IMR-90 (cell line): ENCODE results near the gene DENND2C. TPM values are rescaled to one million over a fixed set of nuclear protein-coding genes. Genes with fewer than 3 reads are reported as not detected.

Source experiments
- ATAC-seq: fragments of 200-7000 bp; cut with Tn5 transposase; 2 replicates; pipeline ENCODE4 v1.9.1; 2020; ENCODE audit warnings: low read depth, mild to moderate bottlenecking, moderate library complexity
- BruUV-seq: library from RNA; stranded (reverse); fragments of 400-500 nt; replicated peaks from 2 replicates; lab custom pipeline; 2021; lab: Mats Ljungman, UMichigan
- CTCF ChIA-PET: fragments of 300-600 bp; formaldehyde crosslinking; extraction: SDS; loops from one replicate; lab custom pipeline; 2021; ENCODE audit warnings: antibody characterized with exemption; lab: Yijun Ruan, JAX
- POLR2A ChIA-PET: fragments of 300-600 bp; sonication (Branson Sonifier 250); formaldehyde crosslinking; loops from one replicate; lab custom pipeline; 2022; ENCODE audit warnings: antibody characterized with exemption; ENCODE audit not compliant: unreplicated experiment; lab: Charles Lee
- DNase-seq: peaks from one replicate; pipeline ENCODE4 v3.0.0; 2013
- H2AFZ ChIP-seq: replicated peaks from 2 replicates; pipeline ENCODE3; 2013; ENCODE audit warnings: low read length, mild to moderate bottlenecking; ENCODE audit not compliant: poor library complexity
- H2AK5ac ChIP-seq: 2 replicates; pipeline ENCODE4 v1.6.1; 2013; ENCODE audit warnings: low read depth, low read length, inconsistent platforms
- H2AK9ac ChIP-seq: replicated peaks from 2 replicates; pipeline ENCODE3; 2013; ENCODE audit warnings: mild to moderate bottlenecking, low read depth, low read length, moderate library complexity; ENCODE audit not compliant: poor library complexity
- H2BK120ac ChIP-seq: 2 replicates; pipeline ENCODE4 v1.6.1; 2013; ENCODE audit warnings: low read depth, low read length, inconsistent platforms
- H2BK15ac ChIP-seq: 3 replicates; pipeline ENCODE4 v1.6.1; 2013; ENCODE audit warnings: low read depth, low read length, inconsistent platforms
- H2BK20ac ChIP-seq: 2 replicates; pipeline ENCODE4 v1.6.1; 2013; ENCODE audit warnings: low read depth, mild to moderate bottlenecking, inconsistent platforms, low read length, moderate library complexity
- H2BK5ac ChIP-seq: 2 replicates; pipeline ENCODE4 v1.6.1; 2013; ENCODE audit warnings: mild to moderate bottlenecking, low read depth, low read length, inconsistent platforms; ENCODE audit not compliant: poor library complexity, severe bottlenecking
- H3K14ac ChIP-seq: replicated peaks from 2 replicates; pipeline ENCODE4 v1.6.1; 2013; ENCODE audit warnings: low read depth, low read length, inconsistent platforms
- H3K18ac ChIP-seq: 2 replicates; pipeline ENCODE4 v1.6.1; 2013; ENCODE audit warnings: low read depth, low read length, control low read depth
- H3K23ac ChIP-seq: 2 replicates; pipeline ENCODE4 v1.6.1; 2013; ENCODE audit warnings: low read depth, low read length, inconsistent platforms
- H3K27ac ChIP-seq: 2 replicates; pipeline ENCODE4 v1.5.1; 2013; ENCODE audit warnings: mild to moderate bottlenecking, control low read depth, low read length; ENCODE audit not compliant: insufficient read depth
- H3K27me3 ChIP-seq: 2 replicates; pipeline ENCODE4 v1.6.1; 2013; ENCODE audit warnings: low read length; ENCODE audit not compliant: control insufficient read depth, insufficient read depth
- H3K36me3 ChIP-seq: 2 replicates; pipeline ENCODE4 v1.6.1; 2013; ENCODE audit warnings: low read length, mixed read lengths; ENCODE audit not compliant: control insufficient read depth, insufficient read depth
- H3K4ac ChIP-seq: 2 replicates; pipeline ENCODE4 v1.6.1; 2013; ENCODE audit warnings: low read depth, low read length, inconsistent platforms
- H3K4me1 ChIP-seq: 2 replicates; pipeline ENCODE4 v1.6.1; 2013; ENCODE audit warnings: low read length, mixed read lengths; ENCODE audit not compliant: control insufficient read depth, insufficient read depth
- H3K4me2 ChIP-seq: 2 replicates; pipeline ENCODE4 v1.6.1; 2013; ENCODE audit warnings: low read depth, mild to moderate bottlenecking, control low read depth, low read length, moderate library complexity
- H3K4me3 ChIP-seq: 2 replicates; pipeline ENCODE4 v1.5.1; 2013; ENCODE audit warnings: low read depth, mild to moderate bottlenecking, control low read depth, low read length, moderate library complexity; ENCODE audit not compliant: insufficient read depth
- H3K56ac ChIP-seq: 2 replicates; pipeline ENCODE4 v1.6.1; 2013; ENCODE audit warnings: low read length, inconsistent platforms; ENCODE audit not compliant: insufficient read depth; ENCODE audit errors: extremely low read depth
- H3K79me1 ChIP-seq, 2 experiments: 2 replicates each; pipeline ENCODE4 v1.6.1; 2013; ENCODE audit warnings: low read length in 2 of 2, inconsistent platforms in 1 of 2, low read depth in 1 of 2
- H3K9ac ChIP-seq: 2 replicates; pipeline ENCODE4 v1.6.1; 2013; ENCODE audit warnings: low read depth, low read length, control low read depth
- H3K9me1 ChIP-seq: 2 replicates; pipeline ENCODE4 v1.6.1; 2013; ENCODE audit warnings: low read length, inconsistent platforms; ENCODE audit not compliant: insufficient read depth
- H3K9me3 ChIP-seq: 2 replicates; pipeline ENCODE4 v1.6.1; 2013; ENCODE audit warnings: low read length; ENCODE audit not compliant: control insufficient read depth, insufficient read depth
- H4K20me1 ChIP-seq: 2 replicates; pipeline ENCODE4 v1.6.1; 2013; ENCODE audit warnings: low read length, inconsistent platforms; ENCODE audit not compliant: insufficient read depth
- H4K5ac ChIP-seq: 2 replicates; pipeline ENCODE4 v1.6.1; 2013; ENCODE audit warnings: mild to moderate bottlenecking, low read depth, low read length, control low read depth
- H4K8ac ChIP-seq, 2 experiments: 2 replicates each; pipeline ENCODE4 v1.6.1; 2013; ENCODE audit warnings: low read depth in 2 of 2, low read length in 2 of 2, control low read depth in 1 of 2, inconsistent platforms in 1 of 2
- H4K91ac ChIP-seq: 2 replicates; pipeline ENCODE4 v1.6.1; 2013; ENCODE audit warnings: low read depth, low read length, inconsistent platforms; ENCODE audit not compliant: insufficient read depth
- CEBPB ChIP-seq: IDR thresholded peaks from 2 replicates; pipeline ENCODE4 v1.6.1; 2012; ENCODE audit warnings: low read depth, low read length, improper control_type of control experiment
- CHD1 ChIP-seq: IDR thresholded peaks from 2 replicates; pipeline ENCODE4 v1.6.1; 2012; ENCODE audit warnings: low read depth, low read length, improper control_type of control experiment
- CTCF ChIP-seq: conservative IDR thresholded peaks from 2 replicates; pipeline ENCODE4 v1.5.1; 2012; ENCODE audit warnings: mild to moderate bottlenecking, low read depth, low read length, improper control_type of control experiment
- MAFK ChIP-seq: IDR thresholded peaks from 2 replicates; pipeline ENCODE4 v1.6.1; 2012; ENCODE audit warnings: low read depth, low read length, improper control_type of control experiment
- MAZ ChIP-seq: IDR thresholded peaks from 2 replicates; pipeline ENCODE4 v1.6.1; 2012; ENCODE audit warnings: low read depth, mild to moderate bottlenecking, low read length, improper control_type of control experiment, moderate library complexity, borderline replicate concordance
- MXI1 ChIP-seq: IDR thresholded peaks from 2 replicates; pipeline ENCODE4 v1.6.1; 2012; ENCODE audit warnings: low read depth, mild to moderate bottlenecking, low read length, moderate library complexity, borderline replicate concordance
- NFE2L2 ChIP-seq: fragments of 150-350 bp; IDR thresholded peaks from 2 replicates; pipeline ENCODE4 v1.6.1; 2016; ENCODE audit warnings: low read depth, mild to moderate bottlenecking, low read length
- POLR2A ChIP-seq: IDR thresholded peaks from 2 replicates; pipeline ENCODE4 v1.6.1; 2012; ENCODE audit warnings: mild to moderate bottlenecking, low read depth, low read length
- RAD21 ChIP-seq: IDR thresholded peaks from 2 replicates; pipeline ENCODE4 v1.6.1; 2012; ENCODE audit warnings: low read length, improper control_type of control experiment
- RCOR1 ChIP-seq: IDR thresholded peaks from 2 replicates; pipeline ENCODE4 v1.6.1; 2012; ENCODE audit warnings: mild to moderate bottlenecking, low read length, improper control_type of control experiment; ENCODE audit not compliant: insufficient replicate concordance
- RFX5 ChIP-seq: IDR thresholded peaks from 2 replicates; pipeline ENCODE4 v1.8.0; 2012; ENCODE audit warnings: low read depth, mild to moderate bottlenecking, low read length, moderate library complexity
- SMC3 ChIP-seq: fragments of 150-350 bp; IDR thresholded peaks from 2 replicates; pipeline ENCODE4 v1.6.1; 2016; ENCODE audit warnings: low read depth, mild to moderate bottlenecking, antibody characterized with exemption, low read length, moderate library complexity
- WGBS, 2 experiments: methylation state at CpG; one replicate each; pipeline versions ENCODE4 v1.1.5 to v1.1.7; 2013; ENCODE audit warnings: missing lambda C conversion rate in 2 of 2; ENCODE audit not compliant: insufficient read length in 1 of 2; ENCODE audit errors: extremely low coverage in 2 of 2; 5-methylcytosine and 5-hydroxymethylcytosine counted together
- dilution Hi-C: fragments of 300-500 bp; cut with HindIII; formaldehyde crosslinking; loops from one replicate; pipeline ENCODE4 v1.14.3; 2018; ENCODE audit warnings: low sequenced_read_pairs; ENCODE audit not compliant: unreplicated experiment
- in situ Hi-C: fragments of 300-500 bp; cut with MboI; formaldehyde crosslinking; loops from 3 replicates; pipeline ENCODE4 v1.14.3; 2019; ENCODE audit warnings: low sequenced_read_pairs, inconsistent platforms, mixed read lengths
- intact Hi-C: fragments of 100-400 bp; cut with micrococcal nuclease; formaldehyde crosslinking; loops from 2 replicates; pipeline ENCODE4 v1.10.0; 2022
- polyA plus RNA-seq, 3 experiments: library from polyadenylated mRNA; depleted of rRNA; stranded (reverse); fragments of >200 nt; gene quantifications; 2 replicates each; pipeline ENCODE4 v1.2.3, GENCODE V29; 2012; ENCODE audit warnings: low replicate concordance in 1 of 3
- total RNA-seq: library from RNA; depleted of rRNA; stranded (reverse); fragments of >200 nt; gene quantifications from 2 replicates; pipeline ENCODE4 v1.2.3, GENCODE V29; 2012

Gene DENND2C
- total and polyA plus RNA-seq, 2 of the 4 experiments (the other 2 are of a cell fraction): 0.58 to 2.2 TPM

DNA sequence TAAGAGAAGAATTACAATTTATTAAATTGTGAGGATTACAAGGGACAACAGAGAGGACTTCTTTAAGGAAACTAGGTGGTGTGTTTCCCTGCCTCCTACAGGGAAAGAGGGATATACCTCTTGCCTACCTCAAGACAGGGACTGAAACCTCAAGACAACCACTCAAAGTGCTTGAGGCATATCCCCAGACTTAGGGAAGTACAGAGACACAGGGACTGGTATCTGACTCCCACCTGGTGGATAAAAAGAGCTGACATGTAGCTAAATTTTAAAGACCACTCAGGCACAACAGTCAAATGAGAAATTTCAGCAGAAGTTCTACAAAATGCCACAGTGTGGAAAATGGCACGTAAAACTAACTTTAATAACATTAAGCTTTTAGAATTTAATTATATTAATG lies 21.3 kb downstream of the DENND2C start:
- Histone ChIP-seq H3K27me3 (no peaks in the 10 kb centered on the region), H3K9me1 (no peaks in the 10 kb centered on the region), H4K8ac (no peak overlapping the region), H3K36me3 (no peaks in the 10 kb centered on the region), H3K4me3 (no peak overlapping the region), H2BK20ac (no peak overlapping the region), H3K9me3 (no peaks in the 10 kb centered on the region), H2BK5ac (no peak overlapping the region), H2BK120ac (no peak overlapping the region), H2AK9ac (no peak overlapping the region), H3K4me1 (no peaks in the 10 kb centered on the region), H3K18ac (no peak overlapping the region), H3K14ac (no peak overlapping the region), H3K4ac (no peak overlapping the region), H3K79me1 (no peaks in the 10 kb centered on the region), H4K91ac (no peak overlapping the region), H3K27ac (no peak overlapping the region), H3K9ac (no peak overlapping the region), H3K56ac (no peak overlapping the region), H2AK5ac (no peak overlapping the region), H2BK15ac (no peak overlapping the region), H3K23ac (no peak overlapping the region), H2AFZ (no peak overlapping the region), H4K20me1 (no peaks in the 10 kb centered on the region), H4K5ac (no peak overlapping the region), H3K4me2 (no peak overlapping the region)
- dilution Hi-C loops (no loop called here), intact Hi-C loops (no loop called here), in situ Hi-C loops (no loop called here)
- CTCF ChIA-PET: no interaction called here
- ATAC-seq: no peak
- POLR2A ChIA-PET: no interaction called here
- DNase-seq: no peak
- TF ChIP-seq CEBPB (no peak), CTCF (no peak), NFE2L2 (no peak), CHD1 (no peak), RCOR1 (no peak), SMC3 (no peak), POLR2A (no peak), RFX5 (no peak), RAD21 (no peak), MAZ (no peak), MXI1 (no peak), MAFK (no peak)
- no TSS peak for BruUV-seq
- WGBS, 2 experiments: no CpG with 5 or more reads among the region's 1 CpG
